NK-92 treated with Interleukin-12 subunit alpha and Interleukin-12 subunit beta, amount 100 ng/mL, for 24 hours (cell line): ENCODE results near the gene LAMTOR3.

Experiments
- DNase-seq: peaks from one replicate; lab custom pipeline; 2025; lab: John Stamatoyannopoulos, UW

Gene LAMTOR3, protein sequence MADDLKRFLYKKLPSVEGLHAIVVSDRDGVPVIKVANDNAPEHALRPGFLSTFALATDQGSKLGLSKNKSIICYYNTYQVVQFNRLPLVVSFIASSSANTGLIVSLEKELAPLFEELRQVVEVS

GRCh38 chr4:99894161-99894997 is at the start of gene LAMTOR3:
TSS of gene LAMTOR3 (minus strand) at chr4:99894427. CDS start at chr4:99893963, 464 bp downstream.
- peak; percentile 69 for DNase-seq

- no peak for DNase-seq
Measured at GRCh38 chr4:99938243-99938753, 44.1 kb upstream of the LAMTOR3 start.

GRCh38 chr4:99934891-99935290 is 40.7 kb upstream of the LAMTOR3 start:
- no peak for DNase-seq

DNA sequence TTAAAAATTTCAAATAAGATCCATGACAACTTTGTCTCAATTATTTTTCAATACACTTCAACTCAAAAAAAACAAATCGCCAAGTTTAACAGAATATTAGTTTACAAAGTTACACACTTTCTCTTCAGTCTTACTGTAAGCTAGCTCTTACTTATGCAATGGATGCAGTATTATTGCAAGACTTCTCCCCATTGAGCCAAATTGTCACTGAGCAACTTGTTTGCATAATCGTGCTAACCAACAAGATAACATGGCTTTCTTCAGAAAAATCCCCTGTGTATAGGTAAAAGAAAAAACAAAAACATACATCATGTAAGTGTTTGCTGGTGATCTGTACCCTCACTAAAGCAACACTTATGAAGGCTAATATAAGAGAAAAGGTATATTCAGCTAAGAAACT is 33.3 kb upstream of the LAMTOR3 start:
- DNase-seq: no peak

DNA sequence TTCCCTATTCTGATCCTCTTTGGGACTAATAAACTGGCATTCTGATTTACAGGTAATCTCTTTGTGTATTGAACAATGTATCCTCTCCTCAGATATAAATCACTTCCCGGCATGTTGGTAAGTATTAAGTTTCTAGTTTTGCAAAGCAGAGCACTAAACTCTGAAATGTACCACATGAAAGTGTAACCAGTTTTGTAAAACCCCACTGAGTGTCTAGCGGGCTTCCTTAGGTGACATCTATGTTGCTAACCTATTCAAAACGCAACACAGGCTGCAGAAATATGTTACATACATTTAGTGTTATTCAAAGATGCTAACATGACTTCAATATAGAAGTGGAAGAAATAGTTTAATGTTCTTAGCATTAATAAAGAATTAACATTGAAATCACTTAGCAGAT is 26.9 kb upstream of the LAMTOR3 start:
- no peak for DNase-seq

GRCh38 chr4:99918656-99919055 is 24.4 kb upstream of the LAMTOR3 start:
- no peak for DNase-seq

GRCh38 chr4:99917575-99917974 is 23.3 kb upstream of the LAMTOR3 start:
- DNase-seq: no peak

DNA sequence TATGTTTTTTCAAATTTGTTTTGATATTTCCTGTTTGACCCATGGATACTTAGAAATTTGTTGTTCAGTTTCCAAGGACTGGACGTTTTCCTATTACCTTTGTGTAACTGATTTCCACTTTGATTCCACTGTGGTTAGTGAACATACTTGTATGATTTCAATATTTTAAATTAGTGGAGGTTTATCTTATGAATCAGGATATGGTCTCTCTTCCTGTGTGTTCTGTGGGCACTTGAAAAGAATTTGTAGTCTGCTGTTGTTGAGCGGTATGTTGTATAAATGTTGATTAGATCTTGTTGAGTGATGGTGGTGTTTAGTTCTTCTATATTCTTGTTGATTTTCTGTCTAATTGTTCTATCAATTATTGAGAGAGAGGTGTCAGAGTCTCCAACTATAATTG is 21.2 kb upstream of the LAMTOR3 start:
- no peak for DNase-seq

DNA sequence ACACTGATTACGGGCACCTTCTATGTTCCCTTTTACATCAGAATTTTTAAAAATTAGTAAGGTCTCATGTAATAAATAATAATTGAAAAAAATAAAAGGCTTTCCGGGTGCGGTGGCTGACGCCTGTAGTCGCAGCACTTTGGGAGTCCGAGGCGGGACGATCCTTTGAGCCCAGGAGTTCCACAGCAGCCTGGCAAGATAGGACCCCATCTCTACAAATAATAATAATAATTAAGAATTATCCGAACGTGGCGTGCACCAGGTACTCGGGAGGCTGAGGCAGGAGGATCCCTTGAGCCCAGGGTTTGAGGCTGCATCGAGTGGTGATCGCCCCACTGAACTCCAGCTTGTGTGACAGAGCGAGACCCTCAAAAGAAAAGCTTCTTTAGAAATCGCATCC is 771 bp upstream of the LAMTOR3 start:
- DNase-seq: no peak

- no peak for DNase-seq
Measured at GRCh38 chr4:99893839-99894160, 427 bp downstream of the LAMTOR3 start.

GRCh38 chr4:99893029-99893428 is 1.2 kb downstream of the LAMTOR3 start:
- no peak for DNase-seq

- no peak for DNase-seq
Measured at GRCh38 chr4:99891351-99891750, 2.9 kb downstream of the LAMTOR3 start.

DNA sequence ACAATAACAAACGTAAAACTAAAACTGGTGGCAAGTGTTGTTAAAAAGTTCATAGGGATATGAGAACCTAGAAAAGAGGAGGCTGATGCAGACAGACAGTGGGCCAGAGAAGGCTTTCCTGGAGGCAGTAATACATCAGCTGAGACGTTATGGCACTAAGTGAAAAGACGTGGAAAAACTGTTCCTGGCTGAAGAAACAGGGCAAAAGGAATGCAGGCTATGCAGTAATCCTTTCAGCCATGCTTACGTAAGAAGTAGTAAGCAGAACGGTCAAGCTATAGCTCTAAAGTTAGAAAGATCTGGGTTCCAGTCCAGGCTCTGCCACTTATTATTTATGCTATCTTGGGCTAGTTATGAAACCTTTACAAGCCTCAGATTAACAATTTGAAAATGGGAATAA is 6.4 kb downstream of the LAMTOR3 start:
- DNase-seq: no peak

GRCh38 chr4:99886146-99886545 is 8.1 kb downstream of the LAMTOR3 start:
- DNase-seq: no peak

- DNase-seq: no peak
Measured at GRCh38 chr4:99885687-99886086, 8.5 kb downstream of the LAMTOR3 start.

DNA sequence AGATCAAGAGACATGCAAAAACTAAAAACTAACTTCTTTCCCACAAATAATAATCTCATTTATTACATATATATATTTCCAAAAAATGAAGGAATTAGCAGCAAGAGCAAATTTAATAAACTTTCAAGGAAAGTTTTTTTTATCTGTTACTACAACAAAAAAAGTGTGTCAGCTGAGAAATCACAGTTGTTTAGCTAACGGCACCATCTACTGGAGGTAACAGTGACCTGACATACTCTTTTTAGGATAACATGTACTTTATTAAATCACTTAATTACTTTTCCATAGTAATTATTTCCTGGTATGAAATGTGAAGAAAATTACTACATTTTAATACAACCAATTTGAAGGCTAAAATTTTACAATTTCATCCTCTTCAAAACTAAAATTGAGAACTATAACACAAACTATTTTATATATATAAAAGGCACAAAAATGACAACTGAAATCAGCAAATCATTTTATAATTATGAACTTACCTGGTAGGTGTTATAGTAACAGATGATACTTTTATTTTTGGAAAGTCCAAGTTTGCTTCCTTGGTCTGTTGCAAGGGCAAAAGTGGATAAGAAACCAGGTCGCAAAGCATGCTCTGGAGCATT is 9.1 kb downstream of the LAMTOR3 start:
- DNase-seq: no peak

GRCh38 chr4:99879458-99879857 is 14.8 kb downstream of the LAMTOR3 start:
- DNase-seq: no peak

GRCh38 chr4:99878604-99879003 is 15.6 kb downstream of the LAMTOR3 start:
- DNase-seq: no peak

DNA sequence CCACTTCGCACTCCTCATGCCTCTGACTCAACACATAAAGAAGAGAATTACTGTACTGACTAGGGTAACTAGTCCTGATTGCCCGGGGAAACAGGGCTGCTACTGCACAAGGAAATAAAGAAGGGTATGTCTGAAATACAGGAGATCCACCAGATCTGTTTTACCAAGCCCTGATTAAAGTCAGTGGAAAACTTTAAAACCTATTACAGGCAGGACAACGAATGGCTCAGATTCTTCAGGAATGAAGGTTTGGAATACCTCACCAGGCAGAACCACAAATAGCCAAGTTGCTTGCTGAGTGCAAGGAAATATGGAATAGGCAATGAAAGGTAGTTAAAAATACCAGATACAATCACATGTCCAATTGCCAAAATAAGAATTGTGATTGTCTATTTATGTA is 17.3 kb downstream of the LAMTOR3 start:
- no peak for DNase-seq

- no peak for DNase-seq
Measured at GRCh38 chr4:99875071-99875470, 19.2 kb downstream of the LAMTOR3 start.

- DNase-seq: no peak
Measured at GRCh38 chr4:99872570-99872969, 21.7 kb downstream of the LAMTOR3 start.

- DNase-seq: no peak
Measured at GRCh38 chr4:99868126-99868596, 26.1 kb downstream of the LAMTOR3 start.

GRCh38 chr4:99863804-99864203 is 30.4 kb downstream of the LAMTOR3 start:
- DNase-seq: no peak
